NB4 (cell line): ENCODE measurements around the gene TEF.

ENCODE experiments used
- POLR2A ChIP-seq: IDR thresholded peaks from 2 replicates; pipeline ENCODE4 v1.6.1; 2011; ENCODE audit warnings: mild to moderate bottlenecking; ENCODE audit not compliant: insufficient read length; ENCODE audit errors: extremely low read depth
- TF ChIP-seq, protein P1 (sequence below): IDR thresholded peaks from one replicate; pipeline ENCODE4 v1.5.1; 2012; ENCODE audit warnings: low read depth, low read length

DNA sequence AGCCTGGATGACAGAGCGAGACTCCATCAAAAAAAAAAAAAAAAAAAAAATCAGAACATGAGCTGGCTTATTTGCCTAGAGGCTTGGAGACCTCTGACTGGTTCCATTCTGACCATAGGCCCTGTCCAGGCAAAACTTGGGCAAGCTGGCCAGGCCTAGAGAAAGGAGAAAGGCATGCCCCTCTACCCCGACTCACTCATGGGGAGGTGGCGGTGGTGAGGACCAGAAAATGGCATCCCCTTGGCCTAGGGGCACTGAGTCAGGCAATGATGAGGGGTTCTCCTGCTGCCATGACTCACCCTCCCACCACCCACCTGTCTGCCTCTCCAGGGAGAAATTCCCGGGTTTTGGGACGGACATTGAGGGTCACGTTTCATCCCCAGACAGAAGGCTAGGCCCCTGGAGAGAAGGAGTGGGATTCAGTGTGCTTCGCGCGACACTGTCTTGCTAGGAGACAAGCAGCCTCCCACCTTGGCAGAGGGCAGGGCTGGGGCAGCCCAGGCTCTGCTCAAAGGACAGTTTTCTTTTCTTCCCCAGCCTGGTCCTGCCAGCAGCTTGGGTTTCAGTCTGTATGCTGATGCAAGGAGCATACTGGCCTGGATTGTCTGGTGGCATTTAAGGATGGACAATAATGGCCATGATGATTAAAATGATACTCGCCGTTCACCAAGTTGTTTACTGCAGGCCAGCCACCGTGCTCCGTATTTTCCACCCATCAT, 47.6 kb downstream of the TEF start:
- TF ChIP-seq, protein P1, sequence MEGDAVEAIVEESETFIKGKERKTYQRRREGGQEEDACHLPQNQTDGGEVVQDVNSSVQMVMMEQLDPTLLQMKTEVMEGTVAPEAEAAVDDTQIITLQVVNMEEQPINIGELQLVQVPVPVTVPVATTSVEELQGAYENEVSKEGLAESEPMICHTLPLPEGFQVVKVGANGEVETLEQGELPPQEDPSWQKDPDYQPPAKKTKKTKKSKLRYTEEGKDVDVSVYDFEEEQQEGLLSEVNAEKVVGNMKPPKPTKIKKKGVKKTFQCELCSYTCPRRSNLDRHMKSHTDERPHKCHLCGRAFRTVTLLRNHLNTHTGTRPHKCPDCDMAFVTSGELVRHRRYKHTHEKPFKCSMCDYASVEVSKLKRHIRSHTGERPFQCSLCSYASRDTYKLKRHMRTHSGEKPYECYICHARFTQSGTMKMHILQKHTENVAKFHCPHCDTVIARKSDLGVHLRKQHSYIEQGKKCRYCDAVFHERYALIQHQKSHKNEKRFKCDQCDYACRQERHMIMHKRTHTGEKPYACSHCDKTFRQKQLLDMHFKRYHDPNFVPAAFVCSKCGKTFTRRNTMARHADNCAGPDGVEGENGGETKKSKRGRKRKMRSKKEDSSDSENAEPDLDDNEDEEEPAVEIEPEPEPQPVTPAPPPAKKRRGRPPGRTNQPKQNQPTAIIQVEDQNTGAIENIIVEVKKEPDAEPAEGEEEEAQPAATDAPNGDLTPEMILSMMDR, result no peak
- TF ChIP-seq POLR2A, result no peak
